ENCODE data around the gene XIRP1.

- TF ChIP-seq, protein P1, sequence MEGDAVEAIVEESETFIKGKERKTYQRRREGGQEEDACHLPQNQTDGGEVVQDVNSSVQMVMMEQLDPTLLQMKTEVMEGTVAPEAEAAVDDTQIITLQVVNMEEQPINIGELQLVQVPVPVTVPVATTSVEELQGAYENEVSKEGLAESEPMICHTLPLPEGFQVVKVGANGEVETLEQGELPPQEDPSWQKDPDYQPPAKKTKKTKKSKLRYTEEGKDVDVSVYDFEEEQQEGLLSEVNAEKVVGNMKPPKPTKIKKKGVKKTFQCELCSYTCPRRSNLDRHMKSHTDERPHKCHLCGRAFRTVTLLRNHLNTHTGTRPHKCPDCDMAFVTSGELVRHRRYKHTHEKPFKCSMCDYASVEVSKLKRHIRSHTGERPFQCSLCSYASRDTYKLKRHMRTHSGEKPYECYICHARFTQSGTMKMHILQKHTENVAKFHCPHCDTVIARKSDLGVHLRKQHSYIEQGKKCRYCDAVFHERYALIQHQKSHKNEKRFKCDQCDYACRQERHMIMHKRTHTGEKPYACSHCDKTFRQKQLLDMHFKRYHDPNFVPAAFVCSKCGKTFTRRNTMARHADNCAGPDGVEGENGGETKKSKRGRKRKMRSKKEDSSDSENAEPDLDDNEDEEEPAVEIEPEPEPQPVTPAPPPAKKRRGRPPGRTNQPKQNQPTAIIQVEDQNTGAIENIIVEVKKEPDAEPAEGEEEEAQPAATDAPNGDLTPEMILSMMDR (IDR thresholded peaks at IDR 0.05) = no peak
- TF ChIP-seq POLR2A (IDR thresholded peaks at IDR 0.05) (no peak), POLR2AphosphoS5 (IDR thresholded peaks at IDR 0.05; ENCODE audit: insufficient read depth in 1 of 2, low read depth in 1 of 2) (no peak)
Measured at GRCh38 chr3:39137991-39138803, 54.2 kb downstream of the XIRP1 start.
